Testis (tissue), 2 donors: ENCODE data around the gene CADPS2.

Source experiments
- CTCF ChIP-seq, 3 experiments: fragments of 450-650 bp in 2 of 3; fragments of 200-600 bp in 1 of 3; sonication (generic) in 1 of 3; IDR thresholded peaks; one replicate each; pipeline ENCODE4 v1.5.1; 2016 to 2019; ENCODE audit warnings: antibody characterized with exemption in 3 of 3, mild to moderate bottlenecking in 2 of 3, moderate library complexity in 1 of 3
- POLR2A ChIP-seq: fragments of 450-650 bp; IDR thresholded peaks from one replicate; pipeline ENCODE4 v1.6.1; 2017; ENCODE audit warnings: antibody characterized with exemption, mild to moderate bottlenecking, moderate library complexity

GRCh38 chr7:122528879-122529481, 357.3 kb downstream of the CADPS2 start:
- peak in 2 of 3 experiments; percentile 14 to 76 for TF ChIP-seq CTCF (IDR thresholded peaks at IDR 0.05)
- no peak for TF ChIP-seq POLR2A
